GM23248 (cell line): ENCODE measurements around the gene THSD4. TPM values are rescaled to one million over a fixed set of nuclear protein-coding genes. Genes with fewer than 3 reads are reported as not detected.

ENCODE experiments used
- DNase-seq: peaks from one replicate; pipeline ENCODE4 v3.0.0-alpha.2; 2015
- H2AFZ ChIP-seq: fragments of 200-600 bp; sonication (generic); 2 replicates; pipeline ENCODE4 v1.6.1; 2016; ENCODE audit warnings: antibody characterized with exemption
- H3F3A ChIP-seq: fragments of 200-600 bp; sonication (generic); 2 replicates; pipeline ENCODE4 v1.6.1; 2016; ENCODE audit warnings: mild to moderate bottlenecking, antibody characterized with exemption, mixed run types; ENCODE audit not compliant: insufficient read depth
- H3K27ac ChIP-seq: fragments of 200-600 bp; sonication (generic); 2 replicates; pipeline ENCODE4 v1.5.1; 2016; ENCODE audit warnings: mild to moderate bottlenecking
- H3K27me3 ChIP-seq: fragments of 200-600 bp; sonication (generic); replicated peaks from 2 replicates; pipeline ENCODE4 v1.6.1; 2016; ENCODE audit warnings: mild to moderate bottlenecking; ENCODE audit not compliant: insufficient read depth
- H3K36me3 ChIP-seq: fragments of 200-600 bp; sonication (generic); 2 replicates; pipeline ENCODE4 v1.6.1; 2016; ENCODE audit warnings: low read depth, mild to moderate bottlenecking
- H3K4me1 ChIP-seq: fragments of 200-600 bp; sonication (generic); 2 replicates; pipeline ENCODE4 v1.6.1; 2016; ENCODE audit warnings: mild to moderate bottlenecking; ENCODE audit not compliant: insufficient read depth
- H3K4me2 ChIP-seq: fragments of 200-600 bp; sonication (generic); one replicate; pipeline ENCODE4 v1.6.1; 2016; ENCODE audit warnings: mild to moderate bottlenecking; ENCODE audit not compliant: unreplicated experiment
- H3K4me3 ChIP-seq: fragments of 200-600 bp; sonication (generic); 2 replicates; pipeline ENCODE4 v1.5.1; 2016; ENCODE audit warnings: mild to moderate bottlenecking
- H3K79me2 ChIP-seq: fragments of 200-600 bp; sonication (generic); 2 replicates; pipeline ENCODE4 v1.6.1; 2016; ENCODE audit warnings: mild to moderate bottlenecking; ENCODE audit not compliant: insufficient read depth
- H3K9ac ChIP-seq: fragments of 200-600 bp; sonication (generic); 2 replicates; pipeline ENCODE4 v1.6.1; 2016; ENCODE audit warnings: mild to moderate bottlenecking
- H3K9me2 ChIP-seq: fragments of 200-600 bp; sonication (generic); 2 replicates; pipeline ENCODE4 v1.6.1; 2016; ENCODE audit warnings: mixed run types, mild to moderate bottlenecking, moderate library complexity; ENCODE audit not compliant: insufficient read depth
- H3K9me3 ChIP-seq: fragments of 200-600 bp; sonication (generic); one replicate; pipeline ENCODE4 v1.6.1; 2017; ENCODE audit warnings: low read depth
- H4K20me1 ChIP-seq: fragments of 200-600 bp; sonication (generic); 2 replicates; pipeline ENCODE4 v1.6.0; 2016; ENCODE audit not compliant: insufficient read depth
- EZH2 ChIP-seq: fragments of 200-600 bp; sonication (generic); IDR thresholded peaks from 2 replicates; pipeline ENCODE4 v1.6.1; 2018; ENCODE audit warnings: antibody characterized with exemption, mild to moderate bottlenecking; ENCODE audit not compliant: insufficient read depth, poor library complexity, severe bottlenecking
- EZH2phosphoT487 ChIP-seq: fragments of 200-600 bp; sonication (generic); IDR thresholded peaks from 2 replicates; pipeline ENCODE4 v1.6.1; 2018; ENCODE audit warnings: antibody characterized with exemption, moderate library complexity, mild to moderate bottlenecking, low read depth; ENCODE audit not compliant: insufficient read depth
- WGBS, 2 experiments: methylation state at CpG; one replicate each; pipeline ENCODE4 v1.1.6; 2015 to 2017; ENCODE audit warnings: low lambda C conversion rate in 2 of 2, low coverage in 1 of 2; ENCODE audit errors: missing lambda C conversion rate in 2 of 2; 5-methylcytosine and 5-hydroxymethylcytosine counted together
- in situ Hi-C: fragments of 300-500 bp; cut with MboI; formaldehyde crosslinking; loops from 2 replicates; pipeline ENCODE4 v1.15.0; 2020
- polyA plus RNA-seq: library from polyadenylated mRNA; unstranded; fragments of >200 nt; fragmentation: Nextera tagmentation; extraction: Ambion mirVana; gene quantifications from 2 replicates; pipeline ENCODE4 v1.2.1, GENCODE V29; 2016
- total RNA-seq: library from RNA; depleted of rRNA; stranded (reverse); fragments of >200 nt; shearing (Covaris generic); gene quantifications from 2 replicates; pipeline ENCODE4 v1.2.3, GENCODE V29; 2014

Gene THSD4
- total and polyA plus RNA-seq, 2 experiments from 2014 or later: 14.2 to 58.9 TPM

GRCh38 chr15:71777216-71777943, 662.1 kb downstream of the THSD4 start:
- H3K9me3 ChIP-seq: no peaks in the 10 kb centered on the region
- H3K4me3 ChIP-seq: no peak overlapping the region
- H3K9me2 ChIP-seq: no peaks in the 10 kb centered on the region
- H3K9ac ChIP-seq: no peak overlapping the region
- H3K4me2 ChIP-seq: no peak overlapping the region
- no peak for TF ChIP-seq EZH2phosphoT487
- TF ChIP-seq EZH2: no peak
- H4K20me1 ChIP-seq: no peaks in the 10 kb centered on the region
- H3F3A ChIP-seq: peaks cover 15% of the 10 kb centered on the region
- H3K4me1 ChIP-seq: peaks cover 24% of the 10 kb centered on the region
- in situ Hi-C loops: no loop called here
- H3K27me3 ChIP-seq: no peaks in the 10 kb centered on the region
- H2AFZ ChIP-seq: no peak overlapping the region
- H3K27ac ChIP-seq: no peak overlapping the region
- 78 to 80% methylated on average over 16 of the region's 16 CpGs for WGBS, 2 experiments
- peaks cover 5% of the 10 kb centered on the region; the same call in 1 of the 2 replicates for H3K36me3 ChIP-seq
- no peaks in the 10 kb centered on the region for H3K79me2 ChIP-seq
- DNase-seq: no peak

GRCh38 chr15:71779073-71779797, 664.0 kb downstream of the THSD4 start:
- WGBS, 2 experiments: 90 to 91% methylated on average over 6 of the region's 6 CpGs
- no peak overlapping the region for H3K9ac ChIP-seq
- peaks cover 15% of the 10 kb centered on the region for H3F3A ChIP-seq
- no peak for DNase-seq
- H3K9me2 ChIP-seq: no peaks in the 10 kb centered on the region
- in situ Hi-C loops: no loop called here
- no peaks in the 10 kb centered on the region for H3K36me3 ChIP-seq
- no peaks in the 10 kb centered on the region for H3K79me2 ChIP-seq
- H3K4me2 ChIP-seq: no peak overlapping the region
- H3K4me1 ChIP-seq: peaks cover 24% of the 10 kb centered on the region
- H3K4me3 ChIP-seq: no peak overlapping the region
- TF ChIP-seq EZH2phosphoT487: no peak
- no peak for TF ChIP-seq EZH2
- H3K27ac ChIP-seq: no peak overlapping the region
- H4K20me1 ChIP-seq: no peaks in the 10 kb centered on the region
- no peak overlapping the region for H2AFZ ChIP-seq
- H3K9me3 ChIP-seq: no peaks in the 10 kb centered on the region
- no peaks in the 10 kb centered on the region for H3K27me3 ChIP-seq

- DNase-seq: peak; percentile 76
- H3K9ac ChIP-seq: peak overlapping the region; percentile 62
Observed at GRCh38 chr15:71780115-71780976, 665.1 kb downstream of the THSD4 start.

More at GRCh38 chr15:71780115-71780976, 665.1 kb downstream of the THSD4 start:
- in situ Hi-C loops: no loop called here
- TF ChIP-seq EZH2phosphoT487: no peak
- no peak for TF ChIP-seq EZH2
- peak overlapping the region; percentile 3; the same call in 1 of the 2 replicates for H3K27ac ChIP-seq
- H3K4me2 ChIP-seq: peak overlapping the region; percentile 62
- no peaks in the 10 kb centered on the region for H3K9me2 ChIP-seq
- no peaks in the 10 kb centered on the region for H3K36me3 ChIP-seq
- peaks cover 24% of the 10 kb centered on the region for H3K4me1 ChIP-seq
- no peaks in the 10 kb centered on the region for H3K9me3 ChIP-seq
- peak overlapping the region; percentile 61 for H2AFZ ChIP-seq
- H3K27me3 ChIP-seq: no peaks in the 10 kb centered on the region
- no peaks in the 10 kb centered on the region for H3K79me2 ChIP-seq
- H4K20me1 ChIP-seq: no peaks in the 10 kb centered on the region
- H3K4me3 ChIP-seq: peak overlapping the region; percentile 33
- WGBS, 2 experiments: 12 to 13% methylated on average over 13 of the region's 13 CpGs
- peaks cover 15% of the 10 kb centered on the region for H3F3A ChIP-seq
